HG03108 (cell line): ENCODE measurements around the gene APAF1.
"Not testable (repeated sequence)": the region's sequence is repeated elsewhere in the genome, so short reads cannot be mapped to it uniquely, and the experiment has no call there.

Experiments
- ATAC-seq: cut with Tn5 transposase; IDR thresholded peaks from one replicate; pipeline ENCODE4 v1.9.1; 2021; ENCODE audit warnings: moderate library complexity; ENCODE audit not compliant: unreplicated experiment

The APAF1 gene

GRCh38 chr12:98754095-98754494, 109.0 kb downstream of the APAF1 start:
- peak; percentile 100 for ATAC-seq

- ATAC-seq, result not testable (repeated sequence)
Measured at GRCh38 chr12:98755855-98756254, 110.8 kb downstream of the APAF1 start.

- ATAC-seq, result no peak
Measured at GRCh38 chr12:98757455-98757854, 112.4 kb downstream of the APAF1 start.

GRCh38 chr12:98758331-98758730, 113.2 kb downstream of the APAF1 start:
- no peak for ATAC-seq

- no peak for ATAC-seq
Measured at GRCh38 chr12:98763656-98764055, 118.6 kb downstream of the APAF1 start.

- no peak for ATAC-seq
Measured at GRCh38 chr12:98767248-98767647, 122.2 kb downstream of the APAF1 start.

GRCh38 chr12:98769068-98769467, 124.0 kb downstream of the APAF1 start:
- ATAC-seq, result no peak

- ATAC-seq, result no peak
Measured at GRCh38 chr12:98770230-98770629, 125.1 kb downstream of the APAF1 start.

- no peak for ATAC-seq
Measured at GRCh38 chr12:98771811-98772752, 127.0 kb downstream of the APAF1 start.

GRCh38 chr12:98772818-98773217, 127.7 kb downstream of the APAF1 start:
- no peak for ATAC-seq

- ATAC-seq, result no peak
Measured at GRCh38 chr12:98780261-98780660, 135.2 kb downstream of the APAF1 start.

- ATAC-seq, result no peak
Measured at GRCh38 chr12:98783420-98783819, 138.3 kb downstream of the APAF1 start.
